Measurements from ENCODE around the gene GADD45B.
"Not testable (repeated sequence)": the region's sequence is repeated elsewhere in the genome, so short reads cannot be mapped to it uniquely, and the experiment has no call there.

Gene GADD45B

DNA sequence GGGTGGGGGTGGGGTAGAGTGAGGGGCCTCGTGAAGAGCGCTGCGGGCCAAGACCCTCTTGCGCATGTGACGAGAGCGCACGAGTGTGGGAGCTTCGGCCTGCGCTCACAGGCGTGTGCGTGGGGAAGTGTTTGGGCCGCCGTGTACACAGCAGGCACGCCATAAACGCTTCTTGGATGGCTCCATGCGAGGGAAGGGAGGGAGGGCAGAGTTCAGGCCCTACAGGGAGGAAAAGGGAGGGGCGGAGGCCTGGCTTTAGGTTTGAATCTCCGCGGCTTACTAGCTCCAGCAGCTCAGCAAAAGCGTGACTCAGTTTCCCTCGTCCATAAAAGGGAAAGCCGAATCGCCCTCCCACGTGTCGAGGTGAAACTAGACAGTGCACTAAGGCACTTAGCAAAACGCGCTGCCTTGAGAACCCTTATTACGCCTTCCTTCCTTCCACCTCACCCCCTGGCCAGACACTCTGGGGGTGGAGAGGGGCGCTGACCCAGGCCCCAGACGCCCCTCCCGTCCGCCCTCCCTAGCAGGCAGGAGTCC is 12.5 kb downstream of the GADD45B start:
- DNase-seq (ENCODE audit: low read depth in 2 of 2): peak in 1 of 2 donors; percentile 38
- TF ChIP-seq, protein P1, sequence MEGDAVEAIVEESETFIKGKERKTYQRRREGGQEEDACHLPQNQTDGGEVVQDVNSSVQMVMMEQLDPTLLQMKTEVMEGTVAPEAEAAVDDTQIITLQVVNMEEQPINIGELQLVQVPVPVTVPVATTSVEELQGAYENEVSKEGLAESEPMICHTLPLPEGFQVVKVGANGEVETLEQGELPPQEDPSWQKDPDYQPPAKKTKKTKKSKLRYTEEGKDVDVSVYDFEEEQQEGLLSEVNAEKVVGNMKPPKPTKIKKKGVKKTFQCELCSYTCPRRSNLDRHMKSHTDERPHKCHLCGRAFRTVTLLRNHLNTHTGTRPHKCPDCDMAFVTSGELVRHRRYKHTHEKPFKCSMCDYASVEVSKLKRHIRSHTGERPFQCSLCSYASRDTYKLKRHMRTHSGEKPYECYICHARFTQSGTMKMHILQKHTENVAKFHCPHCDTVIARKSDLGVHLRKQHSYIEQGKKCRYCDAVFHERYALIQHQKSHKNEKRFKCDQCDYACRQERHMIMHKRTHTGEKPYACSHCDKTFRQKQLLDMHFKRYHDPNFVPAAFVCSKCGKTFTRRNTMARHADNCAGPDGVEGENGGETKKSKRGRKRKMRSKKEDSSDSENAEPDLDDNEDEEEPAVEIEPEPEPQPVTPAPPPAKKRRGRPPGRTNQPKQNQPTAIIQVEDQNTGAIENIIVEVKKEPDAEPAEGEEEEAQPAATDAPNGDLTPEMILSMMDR (IDR thresholded peaks at IDR 0.05; ENCODE audit: low read depth, low read length): no peak
- peak overlapping the region; percentile 21 to 33 for H3K4me3 ChIP-seq (replicated peaks in 1 of 2; ENCODE audit: low read depth in 2 of 2, low read length in 2 of 2)

DNA sequence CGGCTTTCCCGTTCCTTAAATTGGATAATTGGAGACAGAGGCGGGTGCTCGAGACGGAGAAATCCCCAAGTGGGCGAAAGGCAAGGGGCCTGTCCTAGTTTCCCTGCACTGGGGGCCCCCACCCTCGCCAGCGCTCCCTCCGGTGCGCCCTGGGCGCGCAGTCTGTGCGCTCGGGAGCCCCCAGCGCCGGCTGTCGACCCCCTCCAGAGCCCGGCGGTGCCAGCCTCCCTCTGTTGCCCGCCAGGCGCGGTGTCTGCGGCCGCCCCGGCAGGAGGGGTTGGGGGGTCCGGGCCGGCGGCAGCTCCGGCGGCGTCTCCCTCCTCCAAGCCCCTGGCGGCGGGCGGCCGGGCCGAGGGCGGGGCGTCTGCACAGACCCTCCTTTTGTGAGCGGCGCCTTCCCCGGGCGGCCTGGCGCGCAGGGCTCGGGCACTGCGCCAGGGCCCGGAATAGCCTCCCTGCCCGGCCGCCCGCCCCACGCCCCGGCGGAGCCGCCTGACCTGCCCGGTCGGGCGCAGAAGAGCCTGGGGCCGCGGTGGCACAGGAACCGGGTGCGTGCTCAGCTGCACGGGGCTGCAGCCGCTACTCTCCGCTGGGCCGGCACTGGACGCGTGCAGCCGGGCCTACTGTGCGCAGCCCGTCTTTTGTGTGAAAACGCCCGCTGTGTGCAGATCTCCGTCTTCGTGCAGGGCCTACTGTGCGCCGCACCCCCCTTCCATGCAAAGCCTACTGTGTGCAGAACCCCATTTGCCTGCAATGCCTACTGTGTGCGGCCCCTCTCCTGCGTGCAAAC is 13.2 kb downstream of the GADD45B start:
- H3K4me3 ChIP-seq (replicated peaks in 1 of 2; ENCODE audit: low read depth in 2 of 2, low read length in 2 of 2): peak overlapping the region; percentile 22 to 33
- DNase-seq (ENCODE audit: low read depth in 2 of 2): peak; percentile 50 to 74
- TF ChIP-seq, protein P1 (IDR thresholded peaks at IDR 0.05; ENCODE audit: low read depth, low read length): no peak

DNA sequence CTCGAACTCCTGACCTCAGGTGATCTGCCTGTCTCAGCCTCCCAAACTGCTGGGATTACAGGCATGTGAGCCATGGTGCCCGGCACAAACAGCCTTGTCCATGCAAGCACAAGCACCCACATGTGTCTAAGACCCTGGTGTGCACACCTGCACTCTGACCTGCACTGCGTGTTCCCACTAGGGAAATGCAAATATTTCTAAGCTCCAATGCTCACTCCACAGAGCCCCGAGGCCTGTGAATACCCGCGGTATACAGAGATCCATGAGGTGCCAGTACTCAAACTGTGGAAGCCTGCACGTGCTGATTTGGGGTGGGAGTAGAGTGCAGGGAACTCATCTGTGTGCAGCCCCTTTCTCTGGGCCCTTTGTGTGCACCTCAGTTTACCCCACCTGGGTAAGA is 14.7 kb downstream of the GADD45B start:
- no peak overlapping the region for H3K4me3 ChIP-seq (replicated peaks in 1 of 2; ENCODE audit: low read depth in 2 of 2, low read length in 2 of 2)
- DNase-seq (ENCODE audit: low read depth in 2 of 2): no peak
- TF ChIP-seq, protein P1 (IDR thresholded peaks at IDR 0.05; ENCODE audit: low read depth, low read length): no peak

DNA sequence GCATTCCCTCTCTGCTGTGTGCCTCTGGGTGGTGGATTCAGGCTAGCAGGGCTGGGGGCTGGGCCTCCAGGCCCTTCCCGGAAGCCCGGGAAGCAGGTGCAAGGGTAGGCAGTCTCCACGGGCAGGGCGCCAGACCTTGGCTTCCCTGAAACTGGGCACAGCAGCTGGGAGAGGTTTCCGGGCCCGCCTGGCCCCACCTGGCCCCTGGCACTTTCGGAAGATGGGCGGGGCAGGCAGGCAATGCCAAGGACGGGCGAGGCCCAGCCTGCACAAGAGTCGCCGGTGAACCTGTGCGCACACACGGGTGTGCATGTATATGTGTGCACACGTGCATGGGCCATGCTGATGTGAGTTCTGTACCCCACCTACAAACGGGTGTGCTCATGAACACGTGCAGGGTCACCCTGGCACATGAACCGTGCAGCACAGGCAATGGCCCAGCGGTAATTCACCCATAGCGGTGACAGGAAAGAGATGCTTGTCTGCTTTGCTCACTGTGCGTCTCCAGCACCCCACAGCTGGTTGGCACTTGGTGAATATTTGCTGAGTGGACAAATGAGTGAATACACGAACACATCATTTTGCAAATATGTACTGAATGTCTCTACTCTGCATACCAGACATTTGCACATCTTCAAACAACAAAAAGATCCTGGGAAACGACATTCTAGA is 15.3 kb downstream of the GADD45B start:
- H3K4me3 ChIP-seq (replicated peaks in 1 of 2; ENCODE audit: low read depth in 2 of 2, low read length in 2 of 2): no peak overlapping the region
- TF ChIP-seq, protein P1 (IDR thresholded peaks at IDR 0.05; ENCODE audit: low read depth, low read length): no peak
- peak; percentile 86 to 97 for DNase-seq (ENCODE audit: low read depth in 2 of 2)

DNA sequence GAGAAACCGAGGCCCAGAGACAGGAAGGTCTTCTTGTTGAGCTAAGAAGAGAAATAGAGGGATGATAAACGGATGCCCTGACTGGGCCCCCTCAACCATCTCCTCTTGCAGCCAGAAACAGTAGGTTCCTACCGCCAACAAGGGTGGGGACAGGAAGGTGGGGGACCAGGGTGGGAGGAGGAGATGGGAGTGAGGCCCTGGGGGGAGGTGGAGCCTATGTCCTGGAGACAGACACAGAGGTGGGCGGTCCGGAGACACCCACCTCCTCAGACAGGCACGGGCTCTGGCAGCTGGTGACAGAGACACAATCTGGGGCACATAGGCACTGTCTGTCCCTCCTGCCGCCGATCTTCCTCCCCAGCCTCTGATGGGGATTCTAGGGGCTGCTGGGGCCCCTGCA is 16.9 kb downstream of the GADD45B start:
- H3K4me3 ChIP-seq (replicated peaks in 1 of 2; ENCODE audit: low read depth in 2 of 2, low read length in 2 of 2): no peak overlapping the region
- TF ChIP-seq, protein P1 (IDR thresholded peaks at IDR 0.05; ENCODE audit: low read depth, low read length): no peak
- no peak for DNase-seq (ENCODE audit: low read depth in 2 of 2)

DNA sequence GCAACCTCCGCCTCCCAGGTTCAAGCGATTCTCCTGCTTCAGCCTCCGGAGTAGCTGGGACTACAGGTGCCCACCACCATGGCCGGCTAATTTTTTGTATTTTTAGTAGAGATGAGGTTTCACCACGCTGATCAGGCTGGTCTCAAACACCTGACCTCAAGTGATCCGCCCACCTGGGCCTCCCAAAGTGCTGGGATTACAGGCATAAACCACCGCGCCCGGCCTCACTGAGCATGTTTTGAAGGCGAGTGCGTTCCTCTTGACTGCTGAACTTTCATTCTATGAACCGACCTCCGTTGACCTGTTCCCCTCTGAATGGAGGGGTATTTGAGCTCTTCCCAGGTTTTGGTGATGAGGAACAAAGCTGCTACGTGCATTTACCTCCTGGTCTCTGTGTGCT is 17.5 kb downstream of the GADD45B start:
- not testable (repeated sequence) for DNase-seq (ENCODE audit: low read depth in 2 of 2); H3K4me3 ChIP-seq (replicated peaks in 1 of 2; ENCODE audit: low read depth in 2 of 2, low read length in 2 of 2)

DNA sequence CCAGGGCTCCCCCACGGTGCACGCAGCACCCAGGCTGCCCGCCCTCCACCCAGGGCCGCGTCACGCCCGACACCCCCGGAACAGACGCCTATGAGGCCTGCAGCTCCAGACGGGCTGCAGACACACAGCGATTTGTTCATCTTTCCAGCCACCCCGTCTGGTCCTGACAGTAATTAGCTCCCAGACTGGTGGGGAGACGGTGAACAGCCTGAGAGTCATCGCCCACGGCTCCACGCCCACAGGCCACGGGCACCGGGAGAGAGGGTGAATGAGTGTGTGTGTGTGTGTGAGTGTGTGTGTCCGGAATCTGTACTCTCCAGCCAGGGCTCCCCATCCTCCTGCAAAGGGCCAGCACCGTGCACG is 18.1 kb downstream of the GADD45B start:
- peak overlapping the region; percentile 49 to 52 for H3K4me3 ChIP-seq (replicated peaks in 1 of 2; ENCODE audit: low read depth in 2 of 2, low read length in 2 of 2)
- peak; percentile 58 to 83 for DNase-seq (ENCODE audit: low read depth in 2 of 2)
- TF ChIP-seq, protein P1 (IDR thresholded peaks at IDR 0.05; ENCODE audit: low read depth, low read length): no peak

Measured in cardiac fibroblast (primary cell).